ENCODE results near the gene ZNF142. TPM values are rescaled to one million over a fixed set of nuclear protein-coding genes. Genes with fewer than 3 reads are reported as not detected.
A peak's percentile ranks its signal among the peaks of the same experiment; 100 is the strongest.

ZNF142 gene
- total and polyA plus RNA-seq, 4 donors, result 10.8 to 25.8 (median 19.2) TPM

DNA sequence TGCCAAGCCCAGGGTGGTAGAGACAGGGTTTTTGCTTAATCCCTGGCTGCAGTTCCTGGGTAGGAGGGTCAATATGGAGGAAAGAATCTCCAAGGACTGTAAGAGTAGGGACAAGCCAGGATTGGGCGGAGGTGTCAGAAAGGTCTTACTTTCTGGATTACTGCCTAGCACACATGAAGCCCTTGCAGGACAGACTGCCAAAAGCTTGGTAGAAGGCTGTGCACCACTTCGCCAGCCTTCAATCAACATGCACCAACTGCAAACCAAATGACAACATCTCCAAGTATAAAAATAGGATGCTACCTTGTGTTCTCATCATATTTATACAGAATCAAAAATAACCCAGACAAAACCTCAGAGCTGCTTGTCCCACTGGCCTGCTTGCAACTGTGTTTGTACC lies 3.7 kb downstream of the ZNF142 start:
- peaks cover 49% of the 10 kb centered on the region for H3K36me3 ChIP-seq (ENCODE audit: control insufficient read depth, insufficient read depth, low read length)

DNA sequence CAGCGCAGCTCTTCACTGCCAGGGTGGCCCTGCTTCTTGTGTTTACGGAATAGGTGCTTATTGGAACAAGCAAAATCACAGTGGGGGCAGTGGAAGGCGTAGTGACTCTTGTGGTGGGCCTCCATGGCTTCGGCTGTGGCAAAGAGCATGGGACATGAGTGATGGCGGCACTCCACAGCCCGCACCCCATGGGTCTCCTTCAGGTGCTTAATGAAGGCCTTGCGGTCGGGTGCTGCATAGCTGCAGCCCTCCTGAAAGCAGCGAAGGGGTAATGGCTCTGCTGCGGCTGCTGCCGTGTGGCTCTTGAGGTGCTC lies 10.7 kb downstream of the ZNF142 start:
- Histone ChIP-seq H3K4me1 (ENCODE audit: control insufficient read depth, insufficient read depth, low read length) (no peaks in the 10 kb centered on the region), H3K4me3 (ENCODE audit: low read depth, low read length) (no peak overlapping the region), H3K9me3 (ENCODE audit: control insufficient read depth, insufficient read depth, low read length) (no peaks in the 10 kb centered on the region), H3K27ac (ENCODE audit: low read depth, low read length) (no peak overlapping the region), H3K36me3 (ENCODE audit: control insufficient read depth, insufficient read depth, low read length) (peaks cover 72% of the 10 kb centered on the region), H3K27me3 (ENCODE audit: control insufficient read depth, insufficient read depth, low read length) (no peaks in the 10 kb centered on the region)
- DNase-seq (ENCODE audit: low read depth in 4 of 6, low spot score in 6 of 6), result no peak
- 92% methylated on average over 11 of the region's 11 CpGs for WGBS (ENCODE audit: insufficient coverage)

More for the DNA sequence above, 3.7 kb downstream of the ZNF142 start:
- no peak overlapping the region for H3K4me3 ChIP-seq (ENCODE audit: low read depth, low read length)
- H3K27ac ChIP-seq (ENCODE audit: low read depth, low read length), result no peak overlapping the region
- H3K27me3 ChIP-seq (ENCODE audit: control insufficient read depth, insufficient read depth, low read length), result no peaks in the 10 kb centered on the region
- WGBS (ENCODE audit: insufficient coverage), result 89% methylated on average over 2 of the region's 2 CpGs
- peaks cover 11% of the 10 kb centered on the region for H3K4me1 ChIP-seq (ENCODE audit: control insufficient read depth, insufficient read depth, low read length)
- no peaks in the 10 kb centered on the region for H3K9me3 ChIP-seq (ENCODE audit: control insufficient read depth, insufficient read depth, low read length)
- DNase-seq (ENCODE audit: low read depth in 4 of 6, low spot score in 6 of 6), result no peak

DNA sequence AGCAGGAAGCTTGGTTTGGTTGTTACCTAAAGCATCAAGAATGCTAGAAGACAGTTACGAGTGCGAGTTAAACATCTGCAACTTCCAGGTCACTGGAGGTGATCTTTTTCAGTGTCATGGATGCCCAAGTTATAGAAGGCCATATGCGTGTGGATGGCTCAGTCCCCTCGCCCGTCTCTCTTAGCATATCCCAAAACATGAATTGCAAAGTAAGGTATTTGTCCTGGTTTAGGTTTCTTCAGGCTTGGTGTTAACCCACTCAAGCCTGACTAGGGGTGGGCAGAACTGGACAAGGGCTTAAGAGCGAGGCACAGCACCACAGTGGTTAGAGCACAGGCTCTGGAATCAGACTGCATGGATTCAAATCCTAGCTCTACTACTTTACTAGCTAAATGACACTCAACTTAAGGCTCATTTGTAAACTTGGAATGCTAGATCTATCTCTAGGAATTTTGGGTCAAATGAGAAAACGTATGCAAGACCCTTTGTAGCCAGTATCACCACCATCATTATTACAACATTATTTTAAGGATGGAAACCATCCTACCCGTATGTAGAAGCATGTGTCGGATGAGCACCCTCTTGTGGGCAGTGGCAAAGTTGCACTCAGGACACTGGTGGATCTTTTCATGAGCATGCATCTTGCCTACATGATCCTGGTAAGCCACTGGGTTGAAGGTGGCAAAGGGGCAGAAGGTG lies 11.2 kb downstream of the ZNF142 start:
- WGBS (ENCODE audit: insufficient coverage), result 62% methylated on average over 4 of the region's 9 CpGs
- peaks cover 75% of the 10 kb centered on the region for H3K36me3 ChIP-seq (ENCODE audit: control insufficient read depth, insufficient read depth, low read length)
- DNase-seq (ENCODE audit: low read depth in 4 of 6, low spot score in 6 of 6), result peak in 2 of 6 donors; percentile 63 to 70
- H3K27me3 ChIP-seq (ENCODE audit: control insufficient read depth, insufficient read depth, low read length), result no peaks in the 10 kb centered on the region
- no peak overlapping the region for H3K27ac ChIP-seq (ENCODE audit: low read depth, low read length)
- H3K9me3 ChIP-seq (ENCODE audit: control insufficient read depth, insufficient read depth, low read length), result no peaks in the 10 kb centered on the region
- H3K4me3 ChIP-seq (ENCODE audit: low read depth, low read length), result no peak overlapping the region
- H3K4me1 ChIP-seq (ENCODE audit: control insufficient read depth, insufficient read depth, low read length), result no peaks in the 10 kb centered on the region

DNA sequence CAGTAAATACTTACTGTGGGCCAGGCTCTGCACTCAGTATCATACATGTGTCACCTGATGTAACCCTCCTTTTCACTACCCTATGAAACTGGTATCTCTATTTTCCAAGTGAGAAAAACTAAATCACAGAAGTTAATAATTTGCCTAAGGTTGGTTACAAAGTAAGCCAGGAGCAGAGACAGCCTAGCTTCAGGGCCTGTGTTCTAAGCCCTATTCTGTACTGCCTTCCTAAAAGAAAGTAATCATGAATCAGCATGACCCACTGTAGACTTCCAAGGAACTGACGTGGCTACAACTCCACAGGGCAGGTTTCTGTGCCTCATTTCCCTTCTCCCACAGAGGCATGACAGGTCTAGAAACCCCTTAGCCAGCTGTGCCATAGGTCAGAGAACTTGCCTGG lies 14.3 kb downstream of the ZNF142 start:
- H3K27me3 ChIP-seq (ENCODE audit: control insufficient read depth, insufficient read depth, low read length), result no peaks in the 10 kb centered on the region
- H3K4me3 ChIP-seq (ENCODE audit: low read depth, low read length), result no peak overlapping the region
- WGBS (ENCODE audit: insufficient coverage), result 100% methylated on average over 1 of the region's 1 CpG
- no peak overlapping the region for H3K27ac ChIP-seq (ENCODE audit: low read depth, low read length)
- H3K4me1 ChIP-seq (ENCODE audit: control insufficient read depth, insufficient read depth, low read length), result no peaks in the 10 kb centered on the region
- no peaks in the 10 kb centered on the region for H3K9me3 ChIP-seq (ENCODE audit: control insufficient read depth, insufficient read depth, low read length)
- no peak for DNase-seq (ENCODE audit: low read depth in 4 of 6, low spot score in 6 of 6)
- peaks cover 82% of the 10 kb centered on the region for H3K36me3 ChIP-seq (ENCODE audit: control insufficient read depth, insufficient read depth, low read length)

DNA sequence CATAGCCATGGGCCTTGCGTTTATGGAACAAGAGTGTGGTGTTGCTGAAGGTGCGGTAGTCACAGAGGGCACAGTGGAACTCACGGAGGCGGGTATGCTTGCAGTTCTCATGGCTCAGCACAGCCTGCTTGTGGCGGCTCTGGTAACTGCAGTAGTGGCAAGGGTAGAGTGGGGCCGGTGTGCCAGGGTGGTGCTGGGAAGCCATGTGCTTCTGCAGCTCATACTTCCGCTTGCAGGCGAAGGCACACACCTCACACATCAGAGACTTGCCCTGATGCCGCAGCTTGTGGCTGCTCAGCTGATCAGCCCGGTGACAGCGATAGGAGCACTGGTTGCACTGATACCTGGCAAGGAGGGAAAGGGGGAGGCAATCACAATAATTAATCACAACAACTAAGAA lies 14.7 kb downstream of the ZNF142 start:
- no peak overlapping the region for H3K27ac ChIP-seq (ENCODE audit: low read depth, low read length)
- no peak for DNase-seq (ENCODE audit: low read depth in 4 of 6, low spot score in 6 of 6)
- H3K27me3 ChIP-seq (ENCODE audit: control insufficient read depth, insufficient read depth, low read length), result no peaks in the 10 kb centered on the region
- no peaks in the 10 kb centered on the region for H3K4me1 ChIP-seq (ENCODE audit: control insufficient read depth, insufficient read depth, low read length)
- H3K9me3 ChIP-seq (ENCODE audit: control insufficient read depth, insufficient read depth, low read length), result no peaks in the 10 kb centered on the region
- WGBS (ENCODE audit: insufficient coverage), result 96% methylated on average over 5 of the region's 11 CpGs
- no peak overlapping the region for H3K4me3 ChIP-seq (ENCODE audit: low read depth, low read length)
- peaks cover 84% of the 10 kb centered on the region for H3K36me3 ChIP-seq (ENCODE audit: control insufficient read depth, insufficient read depth, low read length)

DNA sequence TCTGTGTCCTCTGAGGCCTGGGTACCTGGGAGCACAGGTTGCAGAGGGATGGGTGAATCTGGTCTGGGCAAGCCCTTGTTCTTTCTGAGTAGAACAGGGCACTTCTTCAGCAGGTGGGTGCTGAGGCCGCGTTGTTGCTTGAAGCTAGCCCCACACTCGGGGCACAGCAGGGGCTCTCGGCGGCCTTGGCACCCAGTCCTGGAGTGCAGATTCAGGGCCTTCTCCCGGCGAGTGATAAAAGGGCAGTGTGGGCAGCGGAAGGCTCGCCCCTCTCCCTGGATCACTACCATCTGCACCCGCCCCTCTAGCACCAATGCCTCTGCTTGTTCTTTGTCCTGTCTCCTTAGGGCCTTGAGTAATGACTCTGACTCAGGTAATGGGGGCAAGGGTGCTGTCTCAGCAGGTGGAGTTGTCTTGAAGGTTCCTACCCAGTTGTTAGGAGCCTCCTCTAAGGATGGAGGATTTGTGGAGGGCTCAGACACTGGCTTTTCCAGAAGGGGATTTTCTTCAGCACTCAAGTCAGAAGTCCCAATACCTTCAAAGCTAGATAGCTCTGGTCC lies 15.6 kb downstream of the ZNF142 start:
- 92% methylated on average over 7 of the region's 10 CpGs for WGBS (ENCODE audit: insufficient coverage)
- Histone ChIP-seq H3K27me3 (ENCODE audit: control insufficient read depth, insufficient read depth, low read length) (no peaks in the 10 kb centered on the region), H3K27ac (ENCODE audit: low read depth, low read length) (no peak overlapping the region), H3K4me3 (ENCODE audit: low read depth, low read length) (no peak overlapping the region), H3K4me1 (ENCODE audit: control insufficient read depth, insufficient read depth, low read length) (no peaks in the 10 kb centered on the region), H3K9me3 (ENCODE audit: control insufficient read depth, insufficient read depth, low read length) (no peaks in the 10 kb centered on the region), H3K36me3 (ENCODE audit: control insufficient read depth, insufficient read depth, low read length) (peaks cover 84% of the 10 kb centered on the region)
- DNase-seq (ENCODE audit: low read depth in 4 of 6, low spot score in 6 of 6), result no peak

DNA sequence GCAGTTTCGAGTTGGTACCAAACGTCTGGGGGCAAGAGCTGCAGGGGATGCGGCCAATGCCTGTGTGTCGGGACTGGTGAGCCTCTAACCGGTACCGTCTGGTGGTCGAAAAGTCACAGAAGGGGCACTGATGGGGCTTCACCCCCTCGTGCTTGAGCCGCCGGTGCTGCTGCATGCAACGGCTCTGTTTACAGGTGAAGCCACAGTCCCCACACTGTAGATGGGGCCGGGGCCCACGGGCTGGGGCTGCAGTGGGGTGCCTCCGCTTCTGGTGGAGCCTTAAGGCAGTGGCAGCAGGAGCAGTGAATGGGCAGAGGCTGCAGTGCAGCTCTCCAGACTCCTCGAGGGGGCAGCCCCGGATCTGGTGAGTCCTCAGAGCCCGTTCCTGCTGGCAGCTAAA lies 16.6 kb downstream of the ZNF142 start:
- Histone ChIP-seq H3K27ac (ENCODE audit: low read depth, low read length) (no peak overlapping the region), H3K27me3 (ENCODE audit: control insufficient read depth, insufficient read depth, low read length) (no peaks in the 10 kb centered on the region), H3K9me3 (ENCODE audit: control insufficient read depth, insufficient read depth, low read length) (no peaks in the 10 kb centered on the region), H3K4me1 (ENCODE audit: control insufficient read depth, insufficient read depth, low read length) (no peaks in the 10 kb centered on the region), H3K36me3 (ENCODE audit: control insufficient read depth, insufficient read depth, low read length) (peaks cover 88% of the 10 kb centered on the region), H3K4me3 (ENCODE audit: low read depth, low read length) (no peak overlapping the region)
- no peak for DNase-seq (ENCODE audit: low read depth in 4 of 6, low spot score in 6 of 6)
- 94% methylated on average over 17 of the region's 17 CpGs for WGBS (ENCODE audit: insufficient coverage)

DNA sequence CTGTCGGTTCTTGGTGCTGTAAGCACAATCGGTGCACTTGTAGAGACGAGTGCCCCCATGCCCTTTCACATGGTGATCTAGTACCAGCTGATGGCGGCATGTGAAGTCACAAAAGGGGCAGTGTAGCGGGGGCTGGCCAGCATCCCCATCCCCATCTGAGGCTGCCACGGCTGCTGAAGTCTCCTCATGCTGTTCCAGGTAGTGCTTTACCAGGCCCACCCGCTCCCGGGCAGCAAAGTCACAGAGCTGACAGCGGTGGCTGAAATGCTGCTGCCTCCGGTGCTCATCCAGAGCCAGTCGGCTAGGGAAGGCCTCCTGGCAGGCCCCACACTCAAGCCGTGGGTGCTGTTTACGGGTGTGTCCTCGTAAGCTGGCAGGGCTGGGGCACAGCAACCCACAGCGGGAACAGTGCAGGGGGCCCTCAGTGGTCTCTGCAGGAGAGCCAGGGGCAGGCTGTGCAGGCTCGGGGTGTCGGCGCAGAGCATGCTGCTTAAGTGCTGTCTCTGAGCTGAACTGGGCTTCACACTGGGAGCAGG lies 17.2 kb downstream of the ZNF142 start:
- no peak for DNase-seq (ENCODE audit: low read depth in 4 of 6, low spot score in 6 of 6)
- 95% methylated on average over 18 of the region's 18 CpGs for WGBS (ENCODE audit: insufficient coverage)
- no peaks in the 10 kb centered on the region for H3K27me3 ChIP-seq (ENCODE audit: control insufficient read depth, insufficient read depth, low read length)
- H3K4me3 ChIP-seq (ENCODE audit: low read depth, low read length), result no peak overlapping the region
- H3K4me1 ChIP-seq (ENCODE audit: control insufficient read depth, insufficient read depth, low read length), result no peaks in the 10 kb centered on the region
- H3K27ac ChIP-seq (ENCODE audit: low read depth, low read length), result no peak overlapping the region
- no peaks in the 10 kb centered on the region for H3K9me3 ChIP-seq (ENCODE audit: control insufficient read depth, insufficient read depth, low read length)
- peaks cover 89% of the 10 kb centered on the region for H3K36me3 ChIP-seq (ENCODE audit: control insufficient read depth, insufficient read depth, low read length)

DNA sequence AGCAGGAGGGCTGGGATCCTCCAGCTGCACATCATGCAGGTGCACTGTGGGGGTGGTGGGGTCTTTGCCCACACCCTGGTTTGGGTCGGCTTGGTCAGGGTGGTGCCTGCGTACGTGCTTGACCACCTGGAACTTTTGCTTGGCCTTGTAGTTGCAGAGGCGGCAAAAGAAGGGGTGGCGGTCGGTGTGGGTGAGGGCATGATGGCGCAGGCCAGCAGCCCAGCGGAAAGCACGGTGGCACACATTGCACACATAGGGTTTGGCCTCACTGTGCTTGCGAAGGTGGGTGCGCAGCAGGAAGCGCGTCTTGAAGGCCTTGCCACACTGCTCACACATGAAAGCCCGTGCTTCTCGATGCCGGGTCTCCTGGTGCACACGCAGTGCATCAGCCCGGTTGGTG lies 21.1 kb downstream of the ZNF142 start:
- DNase-seq (ENCODE audit: low read depth in 4 of 6, low spot score in 6 of 6), result no peak
- no peaks in the 10 kb centered on the region for H3K4me1 ChIP-seq (ENCODE audit: control insufficient read depth, insufficient read depth, low read length)
- no peak overlapping the region for H3K4me3 ChIP-seq (ENCODE audit: low read depth, low read length)
- no peak overlapping the region for H3K27ac ChIP-seq (ENCODE audit: low read depth, low read length)
- peaks cover 82% of the 10 kb centered on the region for H3K36me3 ChIP-seq (ENCODE audit: control insufficient read depth, insufficient read depth, low read length)
- H3K27me3 ChIP-seq (ENCODE audit: control insufficient read depth, insufficient read depth, low read length), result no peaks in the 10 kb centered on the region
- 98% methylated on average over 18 of the region's 18 CpGs for WGBS (ENCODE audit: insufficient coverage)
- no peaks in the 10 kb centered on the region for H3K9me3 ChIP-seq (ENCODE audit: control insufficient read depth, insufficient read depth, low read length)

DNA sequence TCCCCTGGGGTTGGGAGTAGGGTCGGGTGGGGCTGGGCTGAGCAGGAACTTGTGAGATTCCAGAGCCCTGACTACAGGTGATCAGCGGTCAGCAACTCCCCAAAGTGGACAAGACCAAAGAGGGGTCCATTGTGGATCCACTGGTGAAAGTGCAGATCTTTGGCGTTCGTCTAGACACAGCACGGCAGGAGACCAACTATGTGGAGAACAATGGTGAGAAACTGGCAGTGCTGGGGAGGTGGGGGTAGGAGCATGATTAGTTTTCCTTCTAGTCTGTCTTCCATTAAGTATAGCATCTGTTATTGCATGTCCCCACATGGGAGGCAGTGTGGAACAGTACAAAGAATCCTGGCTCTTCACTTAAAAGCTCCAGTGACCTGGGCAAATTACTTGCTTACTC lies 23.7 kb downstream of the ZNF142 start:
- no peak for DNase-seq (ENCODE audit: low read depth in 4 of 6, low spot score in 6 of 6)
- Histone ChIP-seq H3K4me3 (ENCODE audit: low read depth, low read length) (no peak overlapping the region), H3K27ac (ENCODE audit: low read depth, low read length) (no peak overlapping the region), H3K4me1 (ENCODE audit: control insufficient read depth, insufficient read depth, low read length) (no peaks in the 10 kb centered on the region), H3K27me3 (ENCODE audit: control insufficient read depth, insufficient read depth, low read length) (no peaks in the 10 kb centered on the region), H3K9me3 (ENCODE audit: control insufficient read depth, insufficient read depth, low read length) (no peaks in the 10 kb centered on the region), H3K36me3 (ENCODE audit: control insufficient read depth, insufficient read depth, low read length) (peaks cover 60% of the 10 kb centered on the region)
- 100% methylated on average over 2 of the region's 5 CpGs for WGBS (ENCODE audit: insufficient coverage)
